ENCODE data around the gene ITGB6. TPM values are rescaled to one million over a fixed set of nuclear protein-coding genes. Genes with fewer than 3 reads are reported as not detected.

Gene ITGB6, protein sequence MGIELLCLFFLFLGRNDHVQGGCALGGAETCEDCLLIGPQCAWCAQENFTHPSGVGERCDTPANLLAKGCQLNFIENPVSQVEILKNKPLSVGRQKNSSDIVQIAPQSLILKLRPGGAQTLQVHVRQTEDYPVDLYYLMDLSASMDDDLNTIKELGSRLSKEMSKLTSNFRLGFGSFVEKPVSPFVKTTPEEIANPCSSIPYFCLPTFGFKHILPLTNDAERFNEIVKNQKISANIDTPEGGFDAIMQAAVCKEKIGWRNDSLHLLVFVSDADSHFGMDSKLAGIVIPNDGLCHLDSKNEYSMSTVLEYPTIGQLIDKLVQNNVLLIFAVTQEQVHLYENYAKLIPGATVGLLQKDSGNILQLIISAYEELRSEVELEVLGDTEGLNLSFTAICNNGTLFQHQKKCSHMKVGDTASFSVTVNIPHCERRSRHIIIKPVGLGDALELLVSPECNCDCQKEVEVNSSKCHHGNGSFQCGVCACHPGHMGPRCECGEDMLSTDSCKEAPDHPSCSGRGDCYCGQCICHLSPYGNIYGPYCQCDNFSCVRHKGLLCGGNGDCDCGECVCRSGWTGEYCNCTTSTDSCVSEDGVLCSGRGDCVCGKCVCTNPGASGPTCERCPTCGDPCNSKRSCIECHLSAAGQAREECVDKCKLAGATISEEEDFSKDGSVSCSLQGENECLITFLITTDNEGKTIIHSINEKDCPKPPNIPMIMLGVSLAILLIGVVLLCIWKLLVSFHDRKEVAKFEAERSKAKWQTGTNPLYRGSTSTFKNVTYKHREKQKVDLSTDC
- polyA plus RNA-seq (2011; rRNA removed) (not detected in 2 replicates), polyA minus RNA-seq (2011; rRNA and poly(A)+ RNA removed) (not detected in 2 replicates)

GRCh38 chr2:160199683-160200389 is at the start of gene ITGB6:
TSS of gene ITGB6 (minus strand) at chr2:160200272. CDS start at chr2:160200063, 209 bp downstream.
- CTCF ChIA-PET = interaction anchor here (1.0 to 1.1 kb wide), 2 partner anchors 9 to 52 kb away, joined by 3 read pairs; no protein-coding TSS in a partner anchor
- Histone ChIP-seq H3K4me3 (ENCODE audit: low read depth, low read length) (no peak within 1 kb of the TSS), H3K9me3 (ENCODE audit: control insufficient read depth, insufficient read depth, low read length) (no peaks in the 10 kb centered on the region), H3K27me3 (ENCODE audit: control insufficient read depth, insufficient read depth, low read length) (no peaks in the 10 kb centered on the region), H3K27ac (ENCODE audit: low read depth, low read length) (no peak within 1 kb of the TSS)
- TF ChIP-seq CTCF (IDR thresholded peaks at IDR 0.05; ENCODE audit: low read depth, low read length) = no peak
- DNase-seq (ENCODE audit: low read depth, low spot score) = no peak
- POLR2A ChIA-PET = no interaction called here

GRCh38 chr2:160247296-160248035 is 47.4 kb upstream of the ITGB6 start:
- ChIA-PET CTCF (interaction anchor here (1.3 kb wide), 1 partner anchor 138 kb away, joined by 7 read pairs; no protein-coding TSS in a partner anchor), POLR2A (no interaction called here)
- Histone ChIP-seq H3K4me3 (ENCODE audit: low read depth, low read length) (no peak overlapping the region), H3K9me3 (ENCODE audit: control insufficient read depth, insufficient read depth, low read length) (no peaks in the 10 kb centered on the region), H3K27me3 (ENCODE audit: control insufficient read depth, insufficient read depth, low read length) (no peaks in the 10 kb centered on the region), H3K27ac (ENCODE audit: low read depth, low read length) (no peak overlapping the region)
- no peak for DNase-seq (ENCODE audit: low read depth, low spot score)
- TF ChIP-seq CTCF (IDR thresholded peaks at IDR 0.05; ENCODE audit: low read depth, low read length) = no peak

- no peaks in the 10 kb centered on the region for H3K9me3 ChIP-seq (ENCODE audit: control insufficient read depth, insufficient read depth, low read length)
- ChIA-PET CTCF (interaction anchor here (0.7 to 1.5 kb wide), 3 partner anchors 758 to 818 kb away, joined by 4 to 5 read pairs (median 4); no protein-coding TSS in a partner anchor), POLR2A (interaction anchor here (0.7 kb wide), 1 partner anchor 1043 kb away, joined by 4 read pairs; no protein-coding TSS in a partner anchor)
- H3K4me3 ChIP-seq (ENCODE audit: low read depth, low read length) = no peak overlapping the region
- no peak overlapping the region for H3K27ac ChIP-seq (ENCODE audit: low read depth, low read length)
- TF ChIP-seq CTCF (IDR thresholded peaks at IDR 0.05; ENCODE audit: low read depth, low read length) = no peak
- DNase-seq (ENCODE audit: low read depth, low spot score) = peak; percentile 16
- H3K27me3 ChIP-seq (ENCODE audit: control insufficient read depth, insufficient read depth, low read length) = no peaks in the 10 kb centered on the region
Observed at GRCh38 chr2:160246356-160246755, 46.3 kb upstream of the ITGB6 start.

- Histone ChIP-seq H3K27me3 (ENCODE audit: control insufficient read depth, insufficient read depth, low read length) (no peaks in the 10 kb centered on the region), H3K27ac (ENCODE audit: low read depth, low read length) (no peak overlapping the region), H3K4me3 (ENCODE audit: low read depth, low read length) (no peak overlapping the region), H3K9me3 (ENCODE audit: control insufficient read depth, insufficient read depth, low read length) (no peaks in the 10 kb centered on the region)
- no peak for TF ChIP-seq CTCF (IDR thresholded peaks at IDR 0.05; ENCODE audit: low read depth, low read length)
- no peak for DNase-seq (ENCODE audit: low read depth, low spot score)
- CTCF ChIA-PET = interaction anchor here (1.3 to 1.5 kb wide), 2 partner anchors 759 to 818 kb away, joined by 4 to 5 read pairs; no protein-coding TSS in a partner anchor
- POLR2A ChIA-PET = interaction anchor here (0.7 kb wide), 1 partner anchor 1043 kb away, joined by 4 read pairs; no protein-coding TSS in a partner anchor
Observed at GRCh38 chr2:160245614-160246155, 45.6 kb upstream of the ITGB6 start.

All from AG04450 (cell line).